Measurements from ENCODE around the gene COMMD1.
"Not testable (repeated sequence)": the region's sequence is repeated elsewhere in the genome, so short reads cannot be mapped to it uniquely, and the experiment has no call there.

Gene COMMD1

DNA sequence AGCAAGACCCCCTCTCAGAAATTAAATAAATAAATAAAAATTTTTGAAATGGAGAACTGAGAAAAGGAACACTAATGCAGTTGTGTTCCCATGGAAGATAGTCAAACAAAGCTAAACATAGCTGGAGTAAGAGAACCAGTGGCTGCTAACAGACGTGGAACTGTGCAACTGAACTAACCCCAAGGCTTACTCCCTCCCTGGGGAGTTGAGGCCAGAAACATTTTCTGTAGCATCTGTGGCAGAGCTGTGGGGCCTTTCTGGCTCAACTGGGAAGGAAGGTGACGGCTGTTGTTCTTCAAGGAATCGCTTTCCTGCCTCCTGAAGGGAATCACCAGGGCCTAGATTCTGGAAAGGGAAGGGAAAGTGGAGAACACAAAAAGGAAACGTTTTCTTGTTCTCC is 236.6 kb downstream of the COMMD1 start:
- DNase-seq (ENCODE audit: low read depth), result no peak

- DNase-seq (ENCODE audit: low read depth), result no peak
Observed at GRCh38 chr2:62143696-62144095, 238.2 kb downstream of the COMMD1 start.

- DNase-seq (ENCODE audit: low read depth), result no peak
Observed at GRCh38 chr2:62144689-62145477, 239.4 kb downstream of the COMMD1 start.

- no peak for DNase-seq (ENCODE audit: low read depth)
Observed at GRCh38 chr2:62145478-62146100, 240.1 kb downstream of the COMMD1 start.

- DNase-seq (ENCODE audit: low read depth), result not testable (repeated sequence)
Observed at GRCh38 chr2:62146790-62147189, 241.3 kb downstream of the COMMD1 start.

DNA sequence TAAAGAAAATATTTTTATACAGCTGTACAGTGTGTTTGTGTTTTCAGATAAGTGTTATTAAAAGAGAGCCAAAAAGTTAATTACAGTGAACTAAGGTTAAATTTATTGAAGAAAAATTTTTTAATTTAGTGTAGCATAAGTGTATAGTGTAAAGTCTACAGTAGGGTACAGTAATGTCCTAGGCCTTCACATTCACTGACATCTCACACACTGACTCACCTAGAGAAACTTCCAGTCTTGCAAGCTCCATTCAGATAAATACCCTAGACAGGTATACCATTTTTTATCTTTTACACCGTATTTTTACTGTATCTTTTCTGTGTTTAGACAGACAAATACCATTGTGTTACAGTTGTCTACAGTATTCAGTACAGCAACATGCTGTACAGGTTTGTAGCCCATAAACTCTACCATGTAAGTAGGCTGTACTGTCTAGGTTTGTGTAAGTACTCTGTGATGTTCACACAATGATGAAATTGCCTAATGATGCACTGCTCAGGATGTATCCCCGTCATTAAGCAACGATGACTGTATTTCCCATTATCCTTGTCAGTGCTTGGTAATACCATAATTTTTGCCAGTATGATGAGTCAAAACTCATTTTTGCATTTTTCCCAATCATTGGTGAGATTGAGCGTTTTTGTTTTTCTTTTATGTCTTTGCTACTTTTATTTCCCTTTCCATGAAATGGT is 242.3 kb downstream of the COMMD1 start:
- DNase-seq (ENCODE audit: low read depth), result peak; percentile 71

DNA sequence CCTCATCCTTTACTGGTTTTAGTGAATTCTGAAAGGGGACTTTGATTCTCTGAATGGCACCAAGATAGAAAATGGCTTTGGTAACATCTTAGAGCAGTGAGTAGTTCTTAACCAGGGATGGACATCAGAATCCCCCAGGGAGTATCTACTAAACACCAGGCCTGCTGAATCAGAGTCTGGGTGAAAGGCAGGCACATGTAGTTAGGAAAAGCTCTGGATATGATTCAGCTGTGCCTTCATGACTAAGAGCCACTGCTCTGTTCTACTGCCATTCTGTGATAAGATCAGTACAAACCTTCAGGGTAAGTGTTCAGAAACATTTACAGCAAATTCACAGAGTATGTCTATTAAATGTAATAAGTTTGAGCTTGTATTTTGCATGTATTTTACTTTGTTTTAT is 244.2 kb downstream of the COMMD1 start:
- peak; percentile 90 for DNase-seq (ENCODE audit: low read depth)

GRCh38 chr2:62150597-62151305 is 245.3 kb downstream of the COMMD1 start:
- no peak for DNase-seq (ENCODE audit: low read depth)

DNA sequence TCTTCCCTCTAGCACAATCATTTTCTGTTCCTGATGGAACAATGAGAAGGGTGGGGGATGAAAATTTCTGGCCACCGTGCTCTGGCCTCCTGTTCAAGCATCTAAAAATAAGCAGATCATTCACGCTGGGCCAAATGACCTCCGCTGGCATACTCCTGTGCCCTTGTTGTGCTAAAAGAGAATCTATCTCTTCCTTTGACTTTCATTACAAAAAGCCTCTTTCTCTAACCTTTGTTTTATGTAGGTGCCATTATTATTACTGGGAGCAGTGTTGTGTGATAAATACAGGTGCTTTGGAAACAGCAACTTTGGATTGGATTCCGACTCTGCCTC is 245.8 kb downstream of the COMMD1 start:
- no peak for DNase-seq (ENCODE audit: low read depth)

DNA sequence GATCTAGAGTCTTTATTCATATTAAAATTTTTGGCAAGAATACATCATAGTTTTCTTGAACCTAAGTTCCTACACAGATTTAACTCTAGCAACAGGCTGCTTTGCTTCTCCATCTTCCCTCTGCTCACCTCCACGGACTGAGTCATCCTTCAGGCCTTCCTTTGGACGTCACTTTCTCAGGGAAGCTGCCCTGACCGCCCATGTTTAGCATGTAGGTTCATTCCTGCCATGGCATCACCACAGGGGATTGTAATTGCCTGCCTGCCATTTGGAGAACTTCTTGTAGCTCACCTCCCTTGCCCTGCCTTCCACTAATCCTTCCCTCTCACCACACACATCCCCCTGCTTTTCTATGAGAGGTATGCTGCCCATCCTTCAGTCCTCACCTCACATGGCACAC is 246.5 kb downstream of the COMMD1 start:
- DNase-seq (ENCODE audit: low read depth), result no peak

DNA sequence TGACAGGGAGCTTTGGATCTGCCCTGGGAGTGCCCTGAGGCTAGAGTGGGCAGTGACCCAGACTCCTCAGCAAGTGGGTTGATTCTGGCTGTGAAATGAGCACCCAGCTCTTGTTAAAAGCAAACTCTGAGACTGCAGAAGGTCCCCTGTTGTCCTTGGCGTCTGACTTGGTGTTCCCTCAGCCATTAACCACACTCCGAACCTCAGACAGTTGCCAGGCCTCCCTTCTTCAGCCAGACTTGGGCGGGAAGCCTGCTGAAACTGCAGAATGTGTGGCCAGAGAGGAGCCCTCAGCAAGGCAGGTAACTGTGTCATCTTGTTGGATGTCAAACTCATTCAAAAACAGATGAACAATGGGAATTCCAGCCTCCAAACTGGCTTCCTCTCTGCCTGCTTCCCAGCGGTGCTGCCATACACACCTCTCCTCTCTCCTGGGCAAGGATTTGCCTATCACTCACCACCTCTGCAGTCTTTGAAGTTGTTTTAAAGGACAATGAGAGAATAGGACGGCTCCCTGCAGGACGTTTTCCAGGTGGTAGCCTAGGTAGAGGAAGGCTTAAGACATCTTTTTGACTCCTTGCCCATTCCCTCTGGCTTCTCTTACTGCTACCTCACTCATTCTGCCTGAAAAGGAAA is 251.5 kb downstream of the COMMD1 start:
- no peak for DNase-seq (ENCODE audit: low read depth)

- no peak for DNase-seq (ENCODE audit: low read depth)
Observed at GRCh38 chr2:62158444-62159121, 253.1 kb downstream of the COMMD1 start.

GRCh38 chr2:62160691-62161090 is 255.2 kb downstream of the COMMD1 start:
- DNase-seq (ENCODE audit: low read depth), result not testable (repeated sequence)

GRCh38 chr2:62163106-62163831 is 257.8 kb downstream of the COMMD1 start:
- DNase-seq (ENCODE audit: low read depth), result no peak

DNA sequence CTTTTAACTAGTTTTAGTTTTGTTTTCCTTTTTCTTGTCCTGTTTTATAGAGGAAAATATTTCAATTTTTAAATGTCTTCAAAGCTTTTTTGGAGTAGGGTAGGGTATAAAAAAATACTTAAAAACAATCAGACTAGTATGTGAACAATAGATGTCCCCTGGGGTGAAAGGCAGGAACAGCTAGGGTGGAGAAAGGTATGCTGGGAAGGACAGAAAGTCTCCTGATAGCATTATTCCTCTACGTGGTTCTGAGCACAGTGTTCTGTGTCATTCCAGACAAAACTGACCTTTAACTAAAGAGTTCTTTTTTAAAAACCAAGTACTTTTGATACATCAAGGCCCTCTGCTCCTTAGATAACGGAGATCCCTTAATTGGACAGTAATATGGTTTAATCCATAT is 258.4 kb downstream of the COMMD1 start:
- DNase-seq (ENCODE audit: low read depth), result no peak

- DNase-seq (ENCODE audit: low read depth), result no peak
Observed at GRCh38 chr2:62175728-62176127, 270.3 kb downstream of the COMMD1 start.

- no peak for DNase-seq (ENCODE audit: low read depth)
Observed at GRCh38 chr2:62176801-62177200, 271.3 kb downstream of the COMMD1 start.

DNA sequence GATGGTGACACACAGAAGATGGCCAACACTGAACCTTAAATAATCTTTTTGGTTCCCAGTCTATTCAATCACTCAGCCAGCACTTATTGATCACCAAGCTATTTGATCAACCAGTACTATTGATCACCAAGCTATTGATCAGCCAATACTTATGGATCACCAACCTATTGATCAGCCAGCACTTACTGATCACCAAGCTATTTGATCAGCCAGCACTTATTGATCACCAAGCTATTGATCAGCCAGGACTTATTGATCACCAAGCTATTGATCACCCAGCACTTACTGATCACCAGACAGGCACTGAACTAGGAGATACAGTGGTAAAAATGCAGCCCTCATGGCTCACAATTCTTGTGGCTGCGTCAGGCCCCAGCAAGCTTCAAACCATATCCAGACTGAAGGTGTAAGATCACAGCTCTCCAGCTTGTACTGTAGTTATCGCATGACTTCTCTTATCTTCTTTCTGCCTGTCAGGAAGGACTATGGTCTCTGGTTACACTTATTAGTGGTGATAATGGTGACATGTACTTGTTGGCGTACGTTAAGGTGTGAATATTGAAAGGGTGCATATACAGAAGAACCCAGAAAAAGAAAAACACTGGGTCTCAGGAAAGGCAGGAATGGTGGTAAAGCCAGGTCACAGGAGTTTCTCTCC is 272.0 kb downstream of the COMMD1 start:
- DNase-seq (ENCODE audit: low read depth), result no peak

- peak; percentile 41 for DNase-seq (ENCODE audit: low read depth)
Observed at GRCh38 chr2:62178741-62179271, 273.3 kb downstream of the COMMD1 start.

DNA sequence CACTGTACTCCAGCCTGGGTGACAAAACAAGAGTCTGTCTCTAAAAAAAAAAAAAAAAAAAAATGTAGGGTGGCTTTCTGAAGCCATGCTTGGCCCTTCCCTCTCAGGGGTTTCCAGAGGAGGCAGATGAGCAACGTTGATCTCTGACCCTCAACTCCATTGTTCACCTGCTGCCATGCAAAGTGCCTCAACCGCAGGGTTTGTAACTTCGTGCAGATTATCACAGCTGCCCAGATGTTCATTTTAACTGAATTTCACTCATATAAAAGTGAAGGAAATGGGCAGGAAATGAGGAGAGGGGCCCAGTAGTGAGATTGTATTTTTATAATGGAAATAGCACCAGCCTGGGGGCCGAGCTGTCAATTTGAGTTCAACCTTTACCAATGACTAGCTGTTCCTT is 275.5 kb downstream of the COMMD1 start:
- no peak for DNase-seq (ENCODE audit: low read depth)
